GM12878 (cell line): ENCODE measurements around the gene CTSF. TPM values are rescaled to one million over a fixed set of nuclear protein-coding genes. Genes with fewer than 3 reads are reported as not detected.

Experiments
- ATAC-seq: fragments of 200-7000 bp; cut with Tn5 transposase; 3 replicates; pipeline ENCODE4 v1.9.1; 2020; ENCODE audit warnings: mild to moderate bottlenecking, moderate library complexity
- BruUV-seq: library from RNA; stranded (reverse); fragments of 400-500 nt; replicated peaks from 2 replicates; lab custom pipeline; 2021; lab: Mats Ljungman, UMichigan
- CTCF ChIA-PET: fragments of 300-600 bp; sonication (Branson Sonifier 250); formaldehyde crosslinking; extraction: SDS; loops from one replicate; lab custom pipeline; 2021; ENCODE audit warnings: inconsistent platforms; lab: Yijun Ruan, JAX
- POLR2A ChIA-PET: fragments of 350-600 bp; formaldehyde crosslinking; extraction: SDS; loops from one replicate; lab custom pipeline; 2021; ENCODE audit warnings: inconsistent platforms; lab: Charles Lee
- RAD21 ChIA-PET: fragments of 300-600 bp; sonication (Branson Sonifier 250); formaldehyde crosslinking; loops from one replicate; lab custom pipeline; 2023; ENCODE audit warnings: antibody characterized with exemption; ENCODE audit not compliant: unreplicated experiment; lab: Charles Lee
- SMC1A ChIA-PET: fragments of 300-600 bp; sonication (Branson Sonifier 250); formaldehyde crosslinking; loops from one replicate; lab custom pipeline; 2023; ENCODE audit not compliant: unreplicated experiment, uncharacterized antibody; lab: Charles Lee
- DNase-seq: peaks from one replicate; pipeline ENCODE4 v3.0.0-alpha.2; 2011; ENCODE audit warnings: low read depth, low spot score
- FAIRE-seq: peaks from 3 replicates; lab custom pipeline; 2011; peaks lifted over from hg19 to GRCh38; lab: Jason Lieb, UNC
- H2AFZ ChIP-seq: 2 replicates; pipeline ENCODE4 v1.6.0; 2011; ENCODE audit warnings: low read depth, low read length, control low read depth; ENCODE audit not compliant: control insufficient read depth
- H3K27ac ChIP-seq: 2 replicates; pipeline ENCODE4 v1.5.1; 2011; ENCODE audit warnings: control low read depth; ENCODE audit not compliant: control insufficient read depth, insufficient read depth
- H3K27me3 ChIP-seq, 2 experiments: replicated peaks in 1 of 2; 2 replicates each; pipeline versions ENCODE4 v1.6.0 to v1.6.1; 2011; ENCODE audit warnings: low read length in 1 of 2; ENCODE audit not compliant: control insufficient read depth in 2 of 2, insufficient read depth in 2 of 2
- H3K36me3 ChIP-seq, 2 experiments: 2 replicates each; pipeline ENCODE4 v1.5.1; 2011; ENCODE audit warnings: low read length in 1 of 2; ENCODE audit not compliant: control insufficient read depth in 2 of 2, insufficient read depth in 2 of 2
- H3K4me1 ChIP-seq: 2 replicates; pipeline ENCODE4 v1.6.1; 2011; ENCODE audit warnings: mild to moderate bottlenecking, low read length, moderate library complexity, mixed read lengths; ENCODE audit not compliant: control insufficient read depth, insufficient read depth
- H3K4me2 ChIP-seq: 2 replicates; pipeline ENCODE4 v1.6.0; 2011; ENCODE audit warnings: control low read depth; ENCODE audit not compliant: control insufficient read depth, insufficient read depth
- H3K4me3 ChIP-seq: fragments of 200-600 bp; sonication (generic); 2 replicates; pipeline ENCODE4 v1.5.1; 2016
- H3K79me2 ChIP-seq: 2 replicates; pipeline ENCODE4 v1.6.0; 2011; ENCODE audit warnings: low read length; ENCODE audit not compliant: control insufficient read depth, insufficient read depth
- H3K9ac ChIP-seq: 2 replicates; pipeline ENCODE4 v1.8.0; 2011; ENCODE audit warnings: low read length, control low read depth, mixed read lengths; ENCODE audit not compliant: control insufficient read depth, insufficient read depth
- H3K9me3 ChIP-seq: replicated peaks from 3 replicates; pipeline ENCODE4 v1.5.1; 2011; ENCODE audit warnings: mild to moderate bottlenecking, low read length; ENCODE audit not compliant: control insufficient read depth, insufficient read depth
- H4K20me1 ChIP-seq: 2 replicates; pipeline ENCODE4 v1.6.0; 2011; ENCODE audit not compliant: control insufficient read depth, insufficient read depth
- BMI1 ChIP-seq: fragments of 450-650 bp; IDR thresholded peaks from 2 replicates; pipeline ENCODE4 v1.6.1; 2016; ENCODE audit warnings: mild to moderate bottlenecking, moderate library complexity, borderline replicate concordance
- CEBPB ChIP-seq, 2 experiments: fragments of 150-350 bp in 1 of 2; IDR thresholded peaks; 2 replicates each; pipeline ENCODE4 v1.6.1; 2012 to 2014; ENCODE audit warnings: low read depth in 2 of 2, low read length in 2 of 2, borderline replicate concordance in 1 of 2, inconsistent platforms in 1 of 2
- E2F4 ChIP-seq: IDR thresholded peaks from 2 replicates; pipeline ENCODE4 v1.6.1; 2012; ENCODE audit warnings: low read depth, low read length, improper control_type of control experiment
- GABPA ChIP-seq: IDR thresholded peaks from 2 replicates; pipeline ENCODE4 v1.6.1; 2014; ENCODE audit warnings: antibody characterized with exemption, low read depth, mild to moderate bottlenecking, inconsistent platforms
- MTA2 ChIP-seq: fragments of 450-650 bp; IDR thresholded peaks from 2 replicates; pipeline ENCODE4 v1.6.1; 2016; ENCODE audit warnings: low read depth, mild to moderate bottlenecking, moderate library complexity
- MTA3 ChIP-seq: IDR thresholded peaks from 2 replicates; pipeline ENCODE4 v1.6.1; 2012; ENCODE audit warnings: low read length, inconsistent platforms, borderline replicate concordance
- MXI1 ChIP-seq: fragments of 150-350 bp; IDR thresholded peaks from 2 replicates; pipeline ENCODE4 v1.6.1; 2011; ENCODE audit warnings: low read depth, mild to moderate bottlenecking, inconsistent platforms, low read length, improper control_type of control experiment
- RFX5 ChIP-seq: IDR thresholded peaks from 2 replicates; pipeline ENCODE4 v1.6.1; 2011; ENCODE audit warnings: low read depth, low read length, improper control_type of control experiment
- SIX5 ChIP-seq: IDR thresholded peaks from 2 replicates; pipeline ENCODE4 v1.6.1; 2011; ENCODE audit warnings: mild to moderate bottlenecking, low read depth, low read length, moderate library complexity; ENCODE audit not compliant: severe bottlenecking
- SKIL ChIP-seq: fragments of 450-650 bp; IDR thresholded peaks from 2 replicates; pipeline ENCODE4 v1.6.1; 2017; ENCODE audit warnings: mild to moderate bottlenecking, low read depth, inconsistent platforms; ENCODE audit not compliant: poor library complexity, severe bottlenecking
- SUPT20H ChIP-seq: IDR thresholded peaks from 2 replicates; pipeline ENCODE4 v1.6.1; 2011; ENCODE audit warnings: low read depth, mild to moderate bottlenecking, low read length, moderate library complexity, borderline replicate concordance; ENCODE audit not compliant: control insufficient read depth
- ZBTB40 ChIP-seq: fragments of 450-650 bp; IDR thresholded peaks from 2 replicates; pipeline ENCODE4 v1.6.1; 2016; ENCODE audit warnings: mild to moderate bottlenecking, moderate library complexity, borderline replicate concordance
- ZNF217 ChIP-seq: fragments of 450-650 bp; IDR thresholded peaks from 2 replicates; pipeline ENCODE4 v1.6.1; 2017; ENCODE audit warnings: antibody characterized with exemption, mild to moderate bottlenecking
- WGBS: methylation state at CpG from one replicate; pipeline ENCODE4 v1.1.6; 2016; ENCODE audit warnings: low lambda C conversion rate; ENCODE audit not compliant: insufficient replicate concordance, insufficient coverage; ENCODE audit errors: missing lambda C conversion rate; 5-methylcytosine and 5-hydroxymethylcytosine counted together
- in situ Hi-C: fragments of 300-500 bp; cut with MboI; formaldehyde crosslinking; loops from 9 replicates; pipeline ENCODE4 v1.14.3; 2018; ENCODE audit warnings: mixed read lengths
- intact Hi-C: fragments of 100-400 bp; cut with micrococcal nuclease; formaldehyde crosslinking; loops from one replicate; pipeline ENCODE4 v1.14.2; 2022; ENCODE audit not compliant: unreplicated experiment
- polyA plus RNA-seq, 11 experiments: library from polyadenylated mRNA; depleted of rRNA in 4 of 11; unstranded in 6 of 11; stranded (reverse) in 5 of 11; fragments of >200 nt; fragmentation: Nextera tagmentation in 4 of 11; fragmentation: Illumina TruSeq in 1 of 11; extraction: Ambion mirVana in 4 of 11; extraction: Trizol in 1 of 11; gene quantifications; 1 replicate in 1 of 11; 2 replicates in 10 of 11; pipeline versions ENCODE4 v1.2.1 to v1.2.3, GENCODE V29; 2011 to 2016; ENCODE audit warnings: inconsistent platforms in 2 of 11, missing spikeins in 2 of 11, low read depth in 1 of 11
- total RNA-seq, 4 experiments: library from RNA; depleted of rRNA in 3 of 4; stranded (reverse); fragments of >200 nt in 3 of 4; fragmentation: Illumina TruSeq in 1 of 4; extraction: Trizol in 1 of 4; gene quantifications; 2 replicates each; pipeline versions ENCODE4 v1.2.1 to v1.2.3, GENCODE V29; 2013 to 2021

Gene CTSF
- total and polyA plus RNA-seq, 10 of the 15 experiments (the other 5 are each of a cell fraction or from before 2014, with no cell fraction given): 0.11 to 0.41 (median 0.26) TPM; not detected in 4

- H3K4me2 ChIP-seq: no peak overlapping the region
- intact Hi-C loops (no loop called here), in situ Hi-C loops (no loop called here)
- H2AFZ ChIP-seq: no peak overlapping the region
- H3K9me3 ChIP-seq: no peaks in the 10 kb centered on the region
- BruUV-seq: no TSS peak
- no peak for TF ChIP-seq SKIL
- no peak for TF ChIP-seq E2F4
- no peak for TF ChIP-seq ZBTB40
- no peak for TF ChIP-seq RFX5
- TF ChIP-seq ZNF217: no peak
- TF ChIP-seq SIX5: no peak
- TF ChIP-seq GABPA: no peak
- TF ChIP-seq MTA3: no peak
- no peak for TF ChIP-seq MXI1
- TF ChIP-seq BMI1: no peak
- no peak for TF ChIP-seq CEBPB (IDR thresholded peaks at IDR 0.05; ENCODE audit: borderline replicate concordance in 1 of 2, low read depth in 2 of 2, low read length in 2 of 2)
- no peak for TF ChIP-seq SUPT20H
- no peak for TF ChIP-seq MTA2
- no peak overlapping the region for H3K4me3 ChIP-seq
- DNase-seq (no peak), FAIRE-seq (no peak), ATAC-seq (no peak)
- 70% methylated on average over 16 of the region's 16 CpGs for WGBS
- no peak overlapping the region for H3K27ac ChIP-seq
- ChIA-PET RAD21 (interaction anchor here (0.5 kb wide), 1 partner anchor 148 kb away, joined by 3 read pairs; no protein-coding TSS in a partner anchor), SMC1A (no interaction called here), POLR2A (interaction anchor here (0.8 kb wide), 1 partner anchor 105 kb away, joined by 3 read pairs; no protein-coding TSS in a partner anchor), CTCF (interaction anchor here (1.1 to 1.6 kb wide), 2 partner anchors 29 to 129 kb away, joined by 3 to 4 read pairs; partner anchors contain the start of gene RBM4B)
- H3K36me3 ChIP-seq: no peaks in the 10 kb centered on the region
- no peak overlapping the region for H3K9ac ChIP-seq
- H4K20me1 ChIP-seq: no peaks in the 10 kb centered on the region
- H3K4me1 ChIP-seq: peaks cover 5% of the 10 kb centered on the region
- no peaks in the 10 kb centered on the region for H3K27me3 ChIP-seq
- peaks cover 2% of the 10 kb centered on the region for H3K79me2 ChIP-seq
Measured at GRCh38 chr11:66548774-66549630, 19.4 kb downstream of the CTSF start.
